ENCODE results near the gene TLE7.

The TLE7 gene

DNA sequence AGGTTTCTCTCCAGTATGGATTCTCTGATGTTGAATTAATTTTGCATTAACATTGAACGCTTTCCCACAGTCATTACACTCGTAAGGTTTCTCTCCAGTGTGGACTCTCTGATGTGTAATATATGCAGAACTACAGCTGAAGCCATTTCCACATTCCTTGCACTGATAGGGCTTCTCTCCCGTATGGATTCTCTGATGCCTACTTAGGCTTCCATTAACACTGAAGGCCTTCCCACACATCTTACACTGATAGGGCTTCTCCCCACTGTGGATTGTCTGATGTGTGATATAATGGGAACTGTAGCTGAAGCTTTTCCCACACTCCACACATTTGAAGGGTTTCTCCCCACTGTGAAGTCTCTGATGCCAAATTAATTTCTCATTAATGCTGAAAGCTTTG is 7.2 kb upstream of the TLE7 start:
- H3K4me3 ChIP-seq (ENCODE audit: low read depth, low read length): no peak overlapping the region

GRCh38 chr16:71448274-71448866 is 6.5 kb upstream of the TLE7 start:
- no peak overlapping the region for H3K4me3 ChIP-seq (ENCODE audit: low read depth, low read length)

GRCh38 chr16:71443714-71444113 is 1.9 kb upstream of the TLE7 start:
- no peak overlapping the region for H3K4me3 ChIP-seq (ENCODE audit: low read depth, low read length)

DNA sequence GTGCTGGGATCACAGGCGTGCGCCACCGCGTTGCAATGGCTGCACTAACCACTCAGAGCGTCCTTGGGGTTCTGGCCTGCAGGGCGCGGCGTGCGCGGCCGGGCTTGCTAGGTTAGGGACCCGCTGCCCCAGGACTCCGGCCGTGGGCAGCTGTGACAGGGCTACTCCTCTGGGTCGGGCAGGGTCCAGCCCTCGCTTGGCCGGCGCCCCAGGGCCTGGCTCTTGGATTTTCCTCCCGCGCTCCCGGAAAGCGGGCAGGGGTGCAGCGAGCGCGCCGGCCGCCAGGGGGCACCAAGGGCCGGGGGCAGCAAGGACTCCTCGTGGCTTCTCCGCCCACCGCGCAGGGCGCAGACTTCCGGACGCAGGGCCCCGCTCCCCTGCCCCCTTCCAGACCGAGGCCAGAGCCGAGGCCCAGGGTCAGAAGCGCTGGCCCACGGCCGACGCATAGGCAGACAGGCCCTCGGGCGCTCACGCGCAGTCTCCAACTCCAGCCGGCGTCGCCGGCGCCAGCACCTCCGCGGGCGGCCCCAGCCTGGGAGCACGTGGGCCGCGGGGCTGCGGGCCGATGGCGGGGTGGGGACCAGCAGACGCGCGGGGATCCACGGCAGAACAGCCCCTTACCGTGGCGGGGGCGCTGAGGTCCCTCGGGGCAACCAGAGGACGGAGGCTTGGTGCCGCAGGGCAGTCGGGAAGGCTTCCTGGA is 355 bp downstream of the TLE7 start:
- H3K4me3 ChIP-seq (ENCODE audit: low read depth, low read length): no peak overlapping the region

- H3K4me3 ChIP-seq (ENCODE audit: low read depth, low read length): no peak overlapping the region
Measured at GRCh38 chr16:71440669-71441347, 1.0 kb downstream of the TLE7 start.

DNA sequence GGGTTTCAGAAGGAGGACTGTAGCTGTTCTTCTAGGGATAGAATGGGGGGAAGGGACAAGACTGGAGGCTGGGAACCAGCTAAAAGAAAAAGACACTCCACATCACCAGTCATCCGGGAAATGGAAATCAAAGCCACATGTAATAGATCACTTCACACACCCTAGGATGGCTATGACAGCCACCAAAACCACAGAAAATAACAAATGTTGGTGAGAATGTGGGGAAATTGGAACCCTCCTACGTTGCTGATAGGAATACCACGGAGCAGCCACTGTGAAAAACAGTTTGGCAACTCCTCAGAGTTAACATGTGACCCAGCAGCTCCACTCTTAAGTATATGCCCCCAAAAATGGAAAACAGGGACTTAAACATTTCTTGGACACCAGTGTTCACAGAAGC is 2.3 kb downstream of the TLE7 start:
- H3K4me3 ChIP-seq (ENCODE audit: low read depth, low read length): no peak overlapping the region

DNA sequence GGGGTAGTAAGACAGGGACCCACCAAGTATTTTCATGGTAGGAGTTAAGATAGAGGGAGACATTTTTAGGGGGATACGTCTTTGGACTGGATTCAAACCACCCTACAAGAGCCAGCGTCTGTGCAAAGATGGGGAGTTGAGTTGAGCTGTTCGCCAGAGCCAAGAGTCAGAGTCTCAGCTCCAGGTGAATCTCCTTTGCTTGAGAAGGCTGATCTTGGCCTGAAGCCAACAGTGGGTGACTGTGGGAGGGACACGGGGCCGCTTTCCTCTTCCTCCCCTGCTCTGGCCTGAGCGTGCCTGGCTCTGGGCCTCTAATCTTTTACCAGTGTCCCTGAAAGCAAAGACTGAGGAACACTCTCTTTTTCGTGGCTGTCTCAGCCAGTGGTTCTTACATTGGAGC is 5.4 kb downstream of the TLE7 start:
- H3K4me3 ChIP-seq (ENCODE audit: low read depth, low read length): no peak overlapping the region

- H3K4me3 ChIP-seq (ENCODE audit: low read depth, low read length): no peak overlapping the region
Measured at GRCh38 chr16:71432906-71433305, 8.9 kb downstream of the TLE7 start.

DNA sequence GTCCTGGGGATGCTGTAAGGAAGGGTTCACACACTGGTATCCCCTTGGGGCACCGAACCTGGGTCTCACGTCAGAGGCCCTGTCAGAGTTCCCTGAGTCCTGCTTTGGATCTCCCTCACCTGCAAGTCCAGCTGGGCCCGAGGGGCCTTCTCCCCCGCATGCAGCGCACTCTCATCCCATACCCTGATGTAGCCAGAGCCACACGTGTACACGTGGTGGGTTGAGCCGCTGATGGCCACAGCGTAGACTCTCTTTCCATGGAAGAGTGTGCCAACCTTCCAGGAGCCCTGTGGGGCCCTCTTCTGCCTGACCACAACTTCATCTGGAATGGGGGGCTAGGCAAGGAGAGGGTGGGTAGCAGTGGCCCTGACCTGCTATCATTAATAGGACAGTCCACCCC is 9.9 kb downstream of the TLE7 start:
- no peak overlapping the region for H3K4me3 ChIP-seq (ENCODE audit: low read depth, low read length)

- H3K4me3 ChIP-seq (ENCODE audit: low read depth, low read length): no peak overlapping the region
Measured at GRCh38 chr16:71431176-71431575, 10.7 kb downstream of the TLE7 start.

GRCh38 chr16:71430744-71431143 is 11.1 kb downstream of the TLE7 start:
- H3K4me3 ChIP-seq (ENCODE audit: low read depth, low read length): no peak overlapping the region

- no peak overlapping the region for H3K4me3 ChIP-seq (ENCODE audit: low read depth, low read length)
Measured at GRCh38 chr16:71429581-71429980, 12.3 kb downstream of the TLE7 start.

DNA sequence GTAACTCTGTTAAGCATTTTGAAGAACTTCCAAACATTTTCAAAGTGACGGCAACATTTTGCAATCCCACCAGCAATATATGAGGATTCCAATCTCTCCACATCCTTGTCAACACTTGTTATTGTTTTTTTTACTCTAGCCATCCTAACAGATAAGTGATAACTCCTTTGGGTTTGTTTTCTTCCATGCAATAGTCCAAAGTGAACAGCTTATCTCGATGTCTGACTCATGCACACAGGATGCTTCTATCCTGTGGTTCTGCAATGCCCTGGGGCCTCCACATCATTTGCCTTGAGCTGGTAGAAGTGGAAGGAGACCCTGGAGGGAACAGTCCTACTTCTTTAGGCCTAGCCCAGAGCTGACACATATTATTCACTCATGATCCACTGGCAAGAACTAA is 13.0 kb downstream of the TLE7 start:
- H3K4me3 ChIP-seq (ENCODE audit: low read depth, low read length): no peak overlapping the region

DNA sequence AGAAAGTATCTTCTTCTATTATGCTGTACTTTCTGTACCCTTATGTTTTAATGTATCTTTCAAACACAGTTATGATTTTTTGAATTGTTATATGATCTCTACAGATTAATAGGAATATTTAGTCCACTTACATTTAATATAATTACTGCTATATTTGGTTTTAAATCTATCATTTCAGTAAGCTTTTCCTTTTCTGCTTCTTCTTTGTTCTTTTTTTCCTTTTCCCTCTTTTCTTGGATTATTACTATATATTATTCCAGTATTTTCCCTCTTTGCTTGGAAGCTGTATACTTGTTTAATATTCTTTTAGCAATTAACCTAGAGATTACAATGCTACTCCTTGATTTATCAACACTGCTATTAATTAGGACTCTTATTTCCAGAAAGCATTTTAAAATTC is 13.5 kb downstream of the TLE7 start:
- H3K4me3 ChIP-seq (ENCODE audit: low read depth, low read length): no peak overlapping the region

GRCh38 chr16:71426880-71427615 is 14.8 kb downstream of the TLE7 start:
- H3K4me3 ChIP-seq (ENCODE audit: low read depth, low read length): no peak overlapping the region

- H3K4me3 ChIP-seq (ENCODE audit: low read depth, low read length): peak overlapping the region; percentile 69
Measured at GRCh38 chr16:71426069-71426879, 15.6 kb downstream of the TLE7 start.

- peak overlapping the region; percentile 69 for H3K4me3 ChIP-seq (ENCODE audit: low read depth, low read length)
Measured at GRCh38 chr16:71425746-71426068, 16.1 kb downstream of the TLE7 start.

GRCh38 chr16:71424626-71425025 is 17.2 kb downstream of the TLE7 start:
- H3K4me3 ChIP-seq (ENCODE audit: low read depth, low read length): no peak overlapping the region

- H3K4me3 ChIP-seq (ENCODE audit: low read depth, low read length): no peak overlapping the region
Measured at GRCh38 chr16:71423865-71424264, 18.0 kb downstream of the TLE7 start.

- no peak overlapping the region for H3K4me3 ChIP-seq (ENCODE audit: low read depth, low read length)
Measured at GRCh38 chr16:71423016-71423415, 18.8 kb downstream of the TLE7 start.

GRCh38 chr16:71421911-71422310 is 19.9 kb downstream of the TLE7 start:
- H3K4me3 ChIP-seq (ENCODE audit: low read depth, low read length): no peak overlapping the region
